Posterior cingulate gyrus (tissue), 11 donors: ENCODE data around the gene POLR2C.
"Not testable (repeated sequence)": the region's sequence is repeated elsewhere in the genome, so short reads cannot be mapped to it uniquely, and the experiment has no call there.

ENCODE experiments used
- DNase-seq, 10 donors: peaks; one replicate each; pipeline versions ENCODE4 v3.0.0 to v3.0.0-alpha.2; 2020 to 2021; ENCODE audit warnings: mixed read lengths in 3 of 10
- intact Hi-C: fragments of 100-400 bp; cut with DNase I; formaldehyde crosslinking; loops from one replicate; pipeline ENCODE4 v1.15.1; 2023

Gene POLR2C

GRCh38 chr16:57462209-57462977 lies at the start of gene POLR2C:
TSS of gene POLR2C (plus strand) at chr16:57462679. CDS start at chr16:57462725, 46 bp downstream.
- intact Hi-C loops, result no loop called here
- peak; percentile 78 to 97 (median 85) for DNase-seq

GRCh38 chr16:57413301-57413730 lies 49.2 kb upstream of the POLR2C start:
- intact Hi-C loops, result loop anchor here (5.0 kb wide), 1 partner anchor 36 kb away; no protein-coding TSS in a partner anchor
- DNase-seq, result no peak

DNA sequence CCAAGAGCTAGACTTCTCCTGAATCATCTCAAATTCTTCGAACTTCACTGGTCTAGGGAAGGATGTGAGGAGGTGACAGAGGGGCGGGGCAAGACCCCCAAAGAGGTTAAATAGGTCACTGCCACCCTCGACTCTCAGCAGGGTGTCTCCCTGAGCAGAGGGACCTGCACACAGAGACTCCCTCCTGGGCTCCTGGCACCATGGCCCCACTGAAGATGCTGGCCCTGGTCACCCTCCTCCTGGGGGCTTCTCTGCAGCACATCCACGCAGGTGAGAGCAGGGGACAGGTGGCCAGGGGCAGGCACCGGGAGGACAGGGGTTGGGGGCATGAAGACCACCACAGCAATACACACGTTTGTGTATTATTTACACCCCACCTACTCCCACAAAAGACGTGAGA lies 48.7 kb upstream of the POLR2C start:
- no peak for DNase-seq
- intact Hi-C loops, result loop anchor here (5.0 kb wide), 1 partner anchor 36 kb away; no protein-coding TSS in a partner anchor

GRCh38 chr16:57416084-57416483 lies 46.4 kb upstream of the POLR2C start:
- DNase-seq, result peak in 1 of 10 donors; percentile 70
- intact Hi-C loops, result loop anchor here (5.0 kb wide), 1 partner anchor 324 kb away; the partner anchor contains the start of gene CPNE2

- intact Hi-C loops, result loop anchor here (2.0 to 5.0 kb wide), 2 partner anchors 99 to 327 kb away; partner anchors contain the start of gene CPNE2
- DNase-seq, result no peak
Measured at GRCh38 chr16:57419506-57419905, 43.0 kb upstream of the POLR2C start.

DNA sequence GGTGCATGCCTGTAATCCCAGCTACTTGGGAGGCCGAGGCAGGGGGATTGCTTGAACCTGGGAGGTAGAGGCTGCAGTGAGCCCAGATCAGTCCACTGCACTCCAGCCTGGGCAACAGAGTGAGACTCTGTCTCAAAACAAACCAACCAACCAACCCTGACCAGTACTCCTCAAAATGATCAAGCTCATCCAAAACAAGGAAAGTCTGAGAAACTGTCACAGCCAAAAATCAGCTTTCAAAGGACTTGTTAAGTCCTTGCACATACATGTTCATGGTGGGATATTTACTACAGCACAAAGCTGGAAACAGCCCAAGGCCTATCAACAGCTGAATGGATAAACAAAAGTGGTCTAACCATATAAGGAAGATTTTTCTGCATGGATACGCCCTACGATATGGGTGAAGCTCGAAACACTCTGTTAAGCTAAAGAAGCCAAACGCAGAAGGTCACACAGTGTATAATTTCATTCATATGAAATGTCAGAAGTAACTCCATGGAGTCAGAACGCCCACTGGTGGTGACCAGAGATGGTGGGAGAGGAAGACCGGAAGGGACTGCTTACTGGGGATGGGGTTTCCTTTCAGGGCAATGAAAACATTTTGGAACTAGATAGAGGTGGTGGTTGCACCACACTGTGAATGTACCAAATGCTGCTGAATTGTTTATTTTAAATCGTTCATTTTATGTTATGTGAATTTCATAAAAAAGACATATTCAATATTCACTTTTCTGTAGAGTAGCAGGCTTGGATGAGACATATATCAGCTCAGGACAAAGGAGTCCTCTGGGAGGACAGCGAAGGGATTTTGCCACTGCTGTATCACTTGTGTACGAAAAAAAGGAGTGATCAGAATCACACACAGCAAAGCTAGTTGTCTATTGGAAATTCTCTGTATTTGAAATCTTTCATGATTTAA lies 40.2 kb upstream of the POLR2C start:
- peak in 4 of 10 donors; percentile 26 to 75 (median 38) for DNase-seq
- intact Hi-C loops, result no loop called here

DNA sequence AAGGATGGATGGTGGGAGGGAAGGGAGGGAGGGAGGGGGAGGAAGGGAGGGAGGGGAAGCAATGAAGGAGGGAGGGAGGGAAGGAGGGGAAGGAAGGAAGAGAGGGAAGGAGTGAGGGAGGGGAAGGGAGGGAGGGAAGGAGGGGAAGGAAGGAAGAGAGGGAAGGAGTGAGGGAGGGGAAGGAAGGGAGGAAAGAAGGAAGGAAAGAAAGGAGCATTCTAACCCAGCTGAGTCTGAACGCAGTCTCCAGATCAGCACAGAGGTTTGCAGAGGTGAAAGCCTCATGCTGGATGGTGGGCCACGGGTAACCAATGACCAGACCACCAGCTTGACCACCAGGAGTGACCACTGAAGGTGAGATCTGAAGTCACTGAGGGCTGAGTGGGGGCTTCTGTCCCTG lies 39.3 kb upstream of the POLR2C start:
- DNase-seq, result no peak
- intact Hi-C loops, result no loop called here

GRCh38 chr16:57424583-57424982 lies 37.9 kb upstream of the POLR2C start:
- intact Hi-C loops, result no loop called here
- DNase-seq, result no peak

DNA sequence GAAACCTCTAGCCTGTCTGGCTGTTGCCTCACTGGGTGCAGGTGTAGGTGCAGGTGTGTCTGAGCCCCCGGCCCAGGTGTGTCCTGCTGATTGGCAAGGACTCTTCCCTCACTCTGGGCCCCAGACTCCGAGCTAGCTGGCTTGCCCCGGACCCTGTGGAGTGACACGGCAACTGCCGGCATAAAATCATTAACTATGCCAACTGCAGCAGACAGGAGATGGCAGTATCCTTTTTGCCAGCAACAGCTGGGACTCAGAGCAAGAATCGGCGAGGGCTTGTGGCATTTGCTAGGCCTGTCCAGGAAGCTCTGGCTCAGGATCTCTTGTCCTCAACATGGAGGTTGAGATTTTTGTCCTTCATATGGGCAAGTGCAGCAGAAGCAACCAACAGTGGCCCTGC lies 36.1 kb upstream of the POLR2C start:
- intact Hi-C loops, result no loop called here

GRCh38 chr16:57427307-57427706 lies 35.2 kb upstream of the POLR2C start:
- DNase-seq, result no peak
- intact Hi-C loops, result no loop called here

More for the DNA sequence above, 36.1 kb upstream of the POLR2C start:
- DNase-seq, result peak in 1 of 10 donors; percentile 81

GRCh38 chr16:57427824-57428223 lies 34.7 kb upstream of the POLR2C start:
- intact Hi-C loops, result no loop called here
- DNase-seq, result no peak

DNA sequence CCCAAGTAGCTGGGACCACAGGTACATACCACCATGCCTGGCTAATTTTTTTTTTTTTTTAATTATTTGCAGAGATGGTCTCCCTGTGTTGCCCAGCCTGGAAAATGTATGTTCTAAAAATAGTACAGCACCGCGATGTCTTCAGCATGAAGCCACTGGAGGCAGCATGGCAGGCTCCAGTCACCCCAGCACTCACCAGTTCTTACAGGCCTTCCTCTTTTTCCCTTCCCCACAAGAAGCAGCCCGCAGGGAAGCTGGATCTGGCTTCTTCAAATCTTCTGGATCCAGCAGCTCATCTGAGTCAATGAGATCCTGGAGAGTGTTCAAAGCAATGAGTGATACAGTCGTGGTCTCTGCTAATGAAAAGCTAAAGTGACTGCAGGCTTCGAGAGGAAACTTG lies 31.5 kb upstream of the POLR2C start:
- intact Hi-C loops, result no loop called here
- no peak for DNase-seq

DNA sequence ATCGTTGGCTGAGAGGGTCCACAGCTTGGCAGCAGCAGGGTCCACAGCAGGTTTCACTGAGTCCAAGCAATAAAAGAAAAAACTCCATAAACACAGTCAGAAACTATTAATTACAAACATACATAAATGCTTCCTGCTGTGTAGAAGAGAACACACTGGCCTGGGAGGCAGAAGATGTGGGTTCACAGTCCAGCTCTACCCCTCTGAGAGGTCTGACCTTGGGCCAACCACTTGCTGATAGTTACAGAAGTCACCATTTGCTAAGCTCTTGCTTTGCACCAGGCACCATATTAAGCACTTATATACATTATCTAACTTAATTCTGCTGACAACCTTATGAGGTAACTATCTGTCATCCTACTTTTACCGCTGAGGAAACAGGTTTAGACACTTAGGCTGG lies 30.0 kb upstream of the POLR2C start:
- no peak for DNase-seq
- intact Hi-C loops, result no loop called here

GRCh38 chr16:57432989-57433388 lies 29.5 kb upstream of the POLR2C start:
- intact Hi-C loops, result no loop called here
- DNase-seq, result no peak

GRCh38 chr16:57434003-57434402 lies 28.5 kb upstream of the POLR2C start:
- no peak for DNase-seq
- intact Hi-C loops, result no loop called here

GRCh38 chr16:57435838-57436237 lies 26.6 kb upstream of the POLR2C start:
- intact Hi-C loops, result no loop called here
- no peak for DNase-seq

GRCh38 chr16:57439947-57440346 lies 22.5 kb upstream of the POLR2C start:
- DNase-seq, intact Hi-C loops: not testable (repeated sequence)

GRCh38 chr16:57440551-57440950 lies 21.9 kb upstream of the POLR2C start:
- intact Hi-C loops, DNase-seq: not testable (repeated sequence)

DNA sequence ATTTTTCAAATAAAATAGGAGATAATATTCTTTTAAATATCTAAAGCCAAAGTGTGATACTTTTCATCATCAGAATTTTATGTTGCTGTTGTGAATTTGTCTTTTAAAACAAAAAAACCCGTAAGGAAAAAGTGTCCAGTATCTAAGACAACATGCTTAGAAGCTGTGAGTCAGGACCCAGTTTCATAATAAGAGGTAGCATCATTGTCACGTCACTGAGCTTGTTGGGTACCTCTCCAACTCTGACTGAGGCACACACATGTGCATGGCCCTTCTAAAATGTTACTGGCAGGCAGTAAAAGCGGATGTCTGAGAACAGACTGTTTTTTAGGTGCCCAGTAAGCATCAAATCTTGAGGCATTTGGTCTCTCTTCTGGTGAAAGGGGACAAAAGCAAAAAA lies 17.8 kb upstream of the POLR2C start:
- intact Hi-C loops, result no loop called here

DNA sequence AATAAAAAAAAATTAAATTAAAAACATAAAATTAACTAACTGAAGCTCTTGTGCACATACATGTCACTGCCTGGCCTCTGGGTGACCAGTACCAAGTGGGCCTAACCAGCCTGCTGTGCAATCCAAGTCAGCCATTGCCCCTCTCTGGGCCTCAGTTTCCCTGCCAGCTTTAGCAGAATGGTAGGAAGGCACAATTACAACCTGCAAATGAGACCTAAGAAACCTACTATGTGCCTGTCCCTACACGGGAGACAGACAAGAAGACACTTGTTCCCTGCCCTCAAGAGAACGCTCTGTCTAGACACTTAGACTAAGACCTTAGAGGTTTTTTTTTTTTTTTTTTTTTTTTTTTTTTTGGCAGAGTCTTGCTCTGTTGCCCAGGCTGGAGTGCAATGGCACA lies 17.0 kb upstream of the POLR2C start:
- DNase-seq, result no peak
- intact Hi-C loops, result no loop called here

More for the DNA sequence above, 17.8 kb upstream of the POLR2C start:
- no peak for DNase-seq
